Measurements from ENCODE around the gene KRT82.

Gene KRT82

DNA sequence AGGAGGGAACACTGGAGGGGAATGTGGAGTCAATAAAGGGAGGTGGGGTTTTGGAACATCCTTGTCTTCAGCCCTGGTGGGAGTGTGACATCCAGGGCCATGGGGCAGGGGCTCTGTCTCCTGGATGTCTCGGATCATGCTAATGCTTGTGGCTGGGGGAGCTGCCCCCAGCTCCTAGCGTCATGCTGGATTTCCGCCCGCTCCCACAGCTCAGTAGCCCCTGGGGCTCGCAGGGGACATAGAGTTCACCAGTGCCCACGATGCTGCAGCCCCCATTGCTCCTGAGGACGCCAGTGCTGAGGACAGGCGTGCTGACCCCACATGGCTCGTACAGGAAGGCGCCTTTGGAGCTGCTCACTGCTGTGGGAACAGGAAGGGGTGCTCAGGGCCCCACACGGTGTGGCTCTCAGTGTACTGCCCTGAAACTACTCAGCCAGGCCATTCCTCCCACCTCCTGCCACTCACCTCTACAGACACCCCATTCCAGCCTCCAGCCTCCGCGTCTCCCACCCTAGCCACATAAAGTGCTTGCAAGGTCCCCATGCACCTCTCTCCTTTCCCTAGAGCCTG, 11.2 kb downstream of the KRT82 start:
- H3K27ac ChIP-seq (ENCODE audit: low read depth, low read length) = no peak overlapping the region

GRCh38 chr12:52392465-52393007, 13.6 kb downstream of the KRT82 start:
- Histone ChIP-seq H3K27ac (ENCODE audit: low read depth, low read length) (no peak overlapping the region), H3K27me3 (ENCODE audit: control insufficient read depth, insufficient read depth, low read length) (no peaks in the 10 kb centered on the region), H3K36me3 (ENCODE audit: control insufficient read depth, insufficient read depth, low read length) (no peaks in the 10 kb centered on the region), H3K4me1 (ENCODE audit: control insufficient read depth, insufficient read depth, low read length) (no peaks in the 10 kb centered on the region), H3K9ac (ENCODE audit: low read depth, low read length) (no peak overlapping the region), H3K4me3 (ENCODE audit: low read depth, low read length) (no peak overlapping the region), H3K9me3 (ENCODE audit: control insufficient read depth, insufficient read depth, low read length) (no peaks in the 10 kb centered on the region)

More for the DNA sequence above, 11.2 kb downstream of the KRT82 start:
- Histone ChIP-seq H3K9ac (ENCODE audit: low read depth, low read length) (no peak overlapping the region), H3K4me3 (ENCODE audit: low read depth, low read length) (no peak overlapping the region), H3K36me3 (ENCODE audit: control insufficient read depth, insufficient read depth, low read length) (no peaks in the 10 kb centered on the region), H3K27me3 (ENCODE audit: control insufficient read depth, insufficient read depth, low read length) (no peaks in the 10 kb centered on the region), H3K4me1 (ENCODE audit: control insufficient read depth, insufficient read depth, low read length) (no peaks in the 10 kb centered on the region), H3K9me3 (ENCODE audit: control insufficient read depth, insufficient read depth, low read length) (no peaks in the 10 kb centered on the region)

DNA sequence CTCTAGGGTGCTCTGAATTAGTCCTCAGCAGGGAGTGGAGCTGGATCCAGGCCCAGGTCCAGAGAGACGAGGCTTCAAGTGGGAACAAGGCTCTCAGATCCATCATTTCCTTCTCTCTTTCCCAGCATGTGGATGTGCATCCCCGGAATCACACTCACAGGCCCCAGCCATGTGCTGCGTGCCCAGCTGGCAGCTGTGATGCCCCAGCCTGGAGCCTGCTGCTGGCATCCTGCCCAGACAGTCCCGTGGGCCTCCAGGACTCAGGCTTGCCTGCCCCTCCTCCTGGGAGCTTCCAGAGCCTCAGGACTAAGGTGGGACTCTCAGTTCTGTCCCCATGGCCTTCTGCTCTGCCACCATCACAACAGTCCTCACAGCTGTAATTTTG, 14.5 kb downstream of the KRT82 start:
- no peaks in the 10 kb centered on the region for H3K27me3 ChIP-seq (ENCODE audit: control insufficient read depth, insufficient read depth, low read length)
- no peak overlapping the region for H3K27ac ChIP-seq (ENCODE audit: low read depth, low read length)
- H3K4me1 ChIP-seq (ENCODE audit: control insufficient read depth, insufficient read depth, low read length) = no peaks in the 10 kb centered on the region
- no peak overlapping the region for H3K9ac ChIP-seq (ENCODE audit: low read depth, low read length)
- no peaks in the 10 kb centered on the region for H3K9me3 ChIP-seq (ENCODE audit: control insufficient read depth, insufficient read depth, low read length)
- no peaks in the 10 kb centered on the region for H3K36me3 ChIP-seq (ENCODE audit: control insufficient read depth, insufficient read depth, low read length)
- H3K4me3 ChIP-seq (ENCODE audit: low read depth, low read length) = no peak overlapping the region

DNA sequence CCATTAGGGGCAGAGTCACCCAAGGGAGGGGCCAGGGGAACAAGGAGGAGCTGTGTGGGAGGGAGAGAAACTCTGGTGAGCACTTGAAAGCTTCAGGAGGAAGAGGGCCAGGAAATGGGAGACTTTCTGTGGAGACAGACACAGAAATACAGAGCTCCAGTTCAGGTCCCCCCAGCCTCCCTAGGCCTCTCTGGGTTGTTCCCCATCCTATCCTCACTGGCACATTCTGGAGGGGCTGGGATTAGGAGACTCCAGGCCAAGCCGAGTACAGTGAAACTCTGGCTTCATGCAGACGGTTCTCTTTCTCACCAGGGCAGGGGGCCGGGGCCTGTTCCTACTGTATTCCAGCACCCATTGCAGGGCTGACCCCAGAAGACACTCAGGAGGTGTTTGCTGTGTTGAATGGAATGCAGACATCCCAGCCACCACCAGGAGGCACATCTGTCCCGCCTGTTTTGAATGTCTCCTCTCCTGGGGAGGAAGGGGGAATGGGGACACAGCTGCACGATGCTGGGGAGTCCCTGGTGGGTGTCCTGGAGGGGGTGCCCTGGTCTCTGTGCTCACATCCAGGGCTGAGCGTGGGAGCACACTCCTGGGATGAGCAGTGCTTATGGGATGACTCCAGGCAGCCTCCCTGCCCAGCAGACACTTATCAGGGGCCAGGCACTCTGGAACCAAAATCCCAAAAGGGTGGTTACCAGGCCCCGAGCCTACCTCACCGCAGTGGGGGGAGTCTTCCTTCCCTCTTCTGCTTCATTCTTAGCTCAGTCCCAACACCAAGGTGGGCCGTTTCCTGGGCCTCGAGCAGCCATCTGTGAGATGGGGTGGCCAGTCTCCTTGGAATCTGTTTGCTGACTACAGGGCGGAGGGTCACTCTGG, 15.2 kb downstream of the KRT82 start:
- Histone ChIP-seq H3K27me3 (ENCODE audit: control insufficient read depth, insufficient read depth, low read length) (no peaks in the 10 kb centered on the region), H3K4me1 (ENCODE audit: control insufficient read depth, insufficient read depth, low read length) (no peaks in the 10 kb centered on the region), H3K27ac (ENCODE audit: low read depth, low read length) (no peak overlapping the region), H3K9me3 (ENCODE audit: control insufficient read depth, insufficient read depth, low read length) (no peaks in the 10 kb centered on the region), H3K9ac (ENCODE audit: low read depth, low read length) (no peak overlapping the region), H3K36me3 (ENCODE audit: control insufficient read depth, insufficient read depth, low read length) (no peaks in the 10 kb centered on the region), H3K4me3 (ENCODE audit: low read depth, low read length) (no peak overlapping the region)

DNA sequence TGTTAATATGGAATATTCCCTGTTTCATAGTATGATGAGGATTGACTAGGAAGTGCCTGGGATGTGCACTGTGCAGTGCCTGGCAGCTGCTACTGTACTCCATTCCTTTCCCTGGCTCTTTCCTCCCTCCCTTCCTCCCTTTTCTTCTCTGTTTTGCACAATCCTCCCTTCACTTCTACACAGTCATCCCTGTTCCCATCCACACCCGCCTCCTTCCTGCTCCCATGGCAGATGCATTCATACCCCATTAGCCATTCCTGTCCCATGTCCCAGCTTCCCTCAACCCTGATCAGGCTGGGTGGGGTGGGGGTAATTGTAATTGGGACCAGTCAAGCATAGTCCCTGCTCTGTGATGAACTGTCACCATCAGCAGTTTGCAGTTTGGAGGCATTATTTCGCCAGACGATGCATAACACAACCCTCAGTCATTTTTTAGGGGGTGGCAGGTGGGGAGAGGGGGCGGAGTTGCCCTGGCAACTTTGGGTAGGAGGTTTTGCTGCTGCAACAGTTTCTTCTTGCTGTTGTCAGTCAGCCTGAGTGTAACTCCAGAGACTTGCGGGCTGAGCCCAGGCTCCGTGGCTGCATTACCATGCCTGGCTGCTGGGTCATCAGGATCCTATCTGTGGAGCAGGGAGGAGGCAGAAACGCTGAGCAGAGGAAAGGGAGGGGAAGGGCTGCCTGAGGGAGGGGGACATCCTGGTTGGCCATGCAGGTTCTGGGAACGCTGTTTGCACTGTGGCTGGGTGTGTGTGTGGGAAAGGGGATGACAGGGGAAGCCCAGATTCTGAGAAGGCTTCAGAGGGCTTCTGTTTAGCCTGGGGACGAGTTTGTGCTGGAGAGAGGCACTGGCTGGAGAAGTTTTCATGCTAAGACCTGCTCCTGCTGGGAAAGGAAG, 16.6 kb downstream of the KRT82 start:
- no peaks in the 10 kb centered on the region for H3K9me3 ChIP-seq (ENCODE audit: control insufficient read depth, insufficient read depth, low read length)
- H3K4me1 ChIP-seq (ENCODE audit: control insufficient read depth, insufficient read depth, low read length) = no peaks in the 10 kb centered on the region
- H3K9ac ChIP-seq (ENCODE audit: low read depth, low read length) = no peak overlapping the region
- no peak overlapping the region for H3K4me3 ChIP-seq (ENCODE audit: low read depth, low read length)
- H3K27ac ChIP-seq (ENCODE audit: low read depth, low read length) = no peak overlapping the region
- H3K36me3 ChIP-seq (ENCODE audit: control insufficient read depth, insufficient read depth, low read length) = no peaks in the 10 kb centered on the region
- H3K27me3 ChIP-seq (ENCODE audit: control insufficient read depth, insufficient read depth, low read length) = no peaks in the 10 kb centered on the region

- Histone ChIP-seq H3K9ac (ENCODE audit: low read depth, low read length) (no peak overlapping the region), H3K36me3 (ENCODE audit: control insufficient read depth, insufficient read depth, low read length) (no peaks in the 10 kb centered on the region), H3K9me3 (ENCODE audit: control insufficient read depth, insufficient read depth, low read length) (no peaks in the 10 kb centered on the region), H3K27ac (ENCODE audit: low read depth, low read length) (no peak overlapping the region), H3K4me1 (ENCODE audit: control insufficient read depth, insufficient read depth, low read length) (no peaks in the 10 kb centered on the region), H3K4me3 (ENCODE audit: low read depth, low read length) (no peak overlapping the region), H3K27me3 (ENCODE audit: control insufficient read depth, insufficient read depth, low read length) (no peaks in the 10 kb centered on the region)
These were observed 18.3 kb downstream of the KRT82 start for GRCh38 chr12:52387859-52388258.

GRCh38 chr12:52385226-52385702, 20.9 kb downstream of the KRT82 start, which contains the start of gene KRT84:
Gene KRT84, minus strand, starts transcription at chr12:52385652. Its CDS starts 67 bp downstream, at chr12:52385585.
- no peaks in the 10 kb centered on the region for H3K36me3 ChIP-seq (ENCODE audit: control insufficient read depth, insufficient read depth, low read length)
- H3K27ac ChIP-seq (ENCODE audit: low read depth, low read length) = no peak within 1 kb of the TSS
- no peaks in the 10 kb centered on the region for H3K4me1 ChIP-seq (ENCODE audit: control insufficient read depth, insufficient read depth, low read length)
- H3K9ac ChIP-seq (ENCODE audit: low read depth, low read length) = no peak within 1 kb of the TSS
- H3K9me3 ChIP-seq (ENCODE audit: control insufficient read depth, insufficient read depth, low read length) = no peaks in the 10 kb centered on the region
- H3K27me3 ChIP-seq (ENCODE audit: control insufficient read depth, insufficient read depth, low read length) = no peaks in the 10 kb centered on the region
- H3K4me3 ChIP-seq (ENCODE audit: low read depth, low read length) = no peak within 1 kb of the TSS

DNA sequence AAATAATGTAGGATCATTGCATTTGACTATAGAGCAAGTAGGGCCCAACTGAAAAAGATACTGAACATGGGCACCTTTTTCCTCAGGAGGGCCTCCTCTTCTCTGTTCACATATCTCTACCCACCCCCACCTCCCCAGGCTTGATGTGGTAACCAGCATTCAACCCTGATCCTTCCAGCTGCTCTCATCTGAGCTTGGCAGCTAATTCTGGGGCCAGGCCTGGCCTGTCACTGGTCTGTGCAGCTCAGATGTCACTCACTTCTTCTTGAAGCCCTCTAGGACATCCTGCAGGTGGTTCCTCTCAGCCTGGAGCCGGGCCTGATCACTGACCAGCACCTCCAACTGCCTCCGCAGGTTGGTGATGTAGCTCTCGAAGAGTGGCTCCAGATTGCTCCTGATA, 22.8 kb downstream of the KRT82 start:
- Histone ChIP-seq H3K9me3 (ENCODE audit: control insufficient read depth, insufficient read depth, low read length) (no peaks in the 10 kb centered on the region), H3K4me3 (ENCODE audit: low read depth, low read length) (no peak overlapping the region), H3K9ac (ENCODE audit: low read depth, low read length) (no peak overlapping the region), H3K36me3 (ENCODE audit: control insufficient read depth, insufficient read depth, low read length) (no peaks in the 10 kb centered on the region), H3K4me1 (ENCODE audit: control insufficient read depth, insufficient read depth, low read length) (no peaks in the 10 kb centered on the region), H3K27ac (ENCODE audit: low read depth, low read length) (no peak overlapping the region), H3K27me3 (ENCODE audit: control insufficient read depth, insufficient read depth, low read length) (no peaks in the 10 kb centered on the region)

- Histone ChIP-seq H3K9ac (ENCODE audit: low read depth, low read length) (no peak overlapping the region), H3K4me3 (ENCODE audit: low read depth, low read length) (no peak overlapping the region), H3K9me3 (ENCODE audit: control insufficient read depth, insufficient read depth, low read length) (no peaks in the 10 kb centered on the region), H3K27ac (ENCODE audit: low read depth, low read length) (no peak overlapping the region), H3K27me3 (ENCODE audit: control insufficient read depth, insufficient read depth, low read length) (no peaks in the 10 kb centered on the region), H3K36me3 (ENCODE audit: control insufficient read depth, insufficient read depth, low read length) (no peaks in the 10 kb centered on the region), H3K4me1 (ENCODE audit: control insufficient read depth, insufficient read depth, low read length) (no peaks in the 10 kb centered on the region)
These were observed 23.3 kb downstream of the KRT82 start for GRCh38 chr12:52382854-52383253.

GRCh38 chr12:52381206-52381605, 24.9 kb downstream of the KRT82 start:
- no peak overlapping the region for H3K9ac ChIP-seq (ENCODE audit: low read depth, low read length)
- no peaks in the 10 kb centered on the region for H3K9me3 ChIP-seq (ENCODE audit: control insufficient read depth, insufficient read depth, low read length)
- H3K27me3 ChIP-seq (ENCODE audit: control insufficient read depth, insufficient read depth, low read length) = no peaks in the 10 kb centered on the region
- no peaks in the 10 kb centered on the region for H3K36me3 ChIP-seq (ENCODE audit: control insufficient read depth, insufficient read depth, low read length)
- no peak overlapping the region for H3K4me3 ChIP-seq (ENCODE audit: low read depth, low read length)
- H3K4me1 ChIP-seq (ENCODE audit: control insufficient read depth, insufficient read depth, low read length) = no peaks in the 10 kb centered on the region
- H3K27ac ChIP-seq (ENCODE audit: low read depth, low read length) = no peak overlapping the region
